Measurements from ENCODE around the gene DACH1.

GRCh38 chr13:71448080-71448630 is 418.8 kb downstream of the DACH1 start:
- TF ChIP-seq, protein P1, sequence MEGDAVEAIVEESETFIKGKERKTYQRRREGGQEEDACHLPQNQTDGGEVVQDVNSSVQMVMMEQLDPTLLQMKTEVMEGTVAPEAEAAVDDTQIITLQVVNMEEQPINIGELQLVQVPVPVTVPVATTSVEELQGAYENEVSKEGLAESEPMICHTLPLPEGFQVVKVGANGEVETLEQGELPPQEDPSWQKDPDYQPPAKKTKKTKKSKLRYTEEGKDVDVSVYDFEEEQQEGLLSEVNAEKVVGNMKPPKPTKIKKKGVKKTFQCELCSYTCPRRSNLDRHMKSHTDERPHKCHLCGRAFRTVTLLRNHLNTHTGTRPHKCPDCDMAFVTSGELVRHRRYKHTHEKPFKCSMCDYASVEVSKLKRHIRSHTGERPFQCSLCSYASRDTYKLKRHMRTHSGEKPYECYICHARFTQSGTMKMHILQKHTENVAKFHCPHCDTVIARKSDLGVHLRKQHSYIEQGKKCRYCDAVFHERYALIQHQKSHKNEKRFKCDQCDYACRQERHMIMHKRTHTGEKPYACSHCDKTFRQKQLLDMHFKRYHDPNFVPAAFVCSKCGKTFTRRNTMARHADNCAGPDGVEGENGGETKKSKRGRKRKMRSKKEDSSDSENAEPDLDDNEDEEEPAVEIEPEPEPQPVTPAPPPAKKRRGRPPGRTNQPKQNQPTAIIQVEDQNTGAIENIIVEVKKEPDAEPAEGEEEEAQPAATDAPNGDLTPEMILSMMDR (IDR thresholded peaks at IDR 0.05; ENCODE audit: poor library complexity), result no peak
- TF ChIP-seq EZH2 (IDR thresholded peaks at IDR 0.05; ENCODE audit: borderline replicate concordance), result no peak

Data from hepatocyte (in vitro differentiated cells).